Neural progenitor cell (in vitro differentiated cells): Measurements from ENCODE around the gene DOCK3. TPM values are rescaled to one million over a fixed set of nuclear protein-coding genes. Genes with fewer than 3 reads are reported as not detected.

ENCODE experiments used
- DNase-seq: peaks from one replicate; pipeline ENCODE4 v3.0.0-alpha.2; 2016; ENCODE audit warnings: low spot score
- H2AFZ ChIP-seq: fragments of 200-600 bp; sonication (generic); replicated peaks from 2 replicates; pipeline ENCODE4 v1.6.1; 2016; ENCODE audit warnings: antibody characterized with exemption
- H3F3A ChIP-seq: fragments of 200-600 bp; sonication (generic); 2 replicates; pipeline ENCODE4 v1.6.1; 2016; ENCODE audit warnings: antibody characterized with exemption, low read depth
- H3K27ac ChIP-seq: fragments of 200-600 bp; sonication (generic); 2 replicates; pipeline ENCODE4 v1.5.1; 2016; ENCODE audit warnings: mild to moderate bottlenecking
- H3K27me3 ChIP-seq: fragments of 200-600 bp; sonication (generic); 2 replicates; pipeline ENCODE4 v1.6.1; 2016; ENCODE audit warnings: mild to moderate bottlenecking, moderate library complexity
- H3K36me3 ChIP-seq: fragments of 200-600 bp; sonication (generic); 2 replicates; pipeline ENCODE4 v1.5.1; 2016
- H3K4me1 ChIP-seq: fragments of 200-600 bp; sonication (generic); 2 replicates; pipeline ENCODE4 v1.6.1; 2016; ENCODE audit warnings: mixed run types
- H3K4me2 ChIP-seq: fragments of 200-600 bp; sonication (generic); 2 replicates; pipeline ENCODE4 v1.6.1; 2016
- H3K4me3 ChIP-seq: fragments of 200-600 bp; sonication (generic); 2 replicates; pipeline ENCODE4 v1.5.1; 2016
- H3K79me2 ChIP-seq: fragments of 200-600 bp; sonication (generic); 2 replicates; pipeline ENCODE4 v1.6.1; 2016; ENCODE audit warnings: low read depth
- H3K9ac ChIP-seq: fragments of 200-600 bp; sonication (generic); 2 replicates; pipeline ENCODE4 v1.6.1; 2016
- H3K9me3 ChIP-seq: fragments of 200-600 bp; sonication (generic); 2 replicates; pipeline ENCODE4 v1.5.1; 2016; ENCODE audit warnings: low read depth
- H4K20me1 ChIP-seq: fragments of 200-600 bp; sonication (generic); 2 replicates; pipeline ENCODE4 v1.6.1; 2016; ENCODE audit warnings: low read depth
- H3K27ac Mint-ChIP-seq: 3 replicates; pipeline ENCODE4 v1.8.0; 2021; ENCODE audit warnings: mixed read lengths
- H3K27me3 Mint-ChIP-seq: 2 replicates; pipeline ENCODE4 v1.8.0; 2022; ENCODE audit warnings: low read depth, mild to moderate bottlenecking, inconsistent platforms, moderate library complexity, mixed read lengths; ENCODE audit not compliant: insufficient read depth
- H3K36me3 Mint-ChIP-seq: 3 replicates; pipeline ENCODE4 v1.8.0; 2021; ENCODE audit warnings: mixed read lengths
- H3K4me1 Mint-ChIP-seq: 3 replicates; pipeline ENCODE4 v1.8.0; 2021; ENCODE audit warnings: mixed read lengths
- H3K4me3 Mint-ChIP-seq: 3 replicates; pipeline ENCODE4 v1.8.0; 2021; ENCODE audit warnings: mild to moderate bottlenecking, moderate library complexity, mixed read lengths
- H3K9me3 Mint-ChIP-seq: 3 replicates; pipeline ENCODE4 v1.8.0; 2020; ENCODE audit warnings: mixed read lengths
- CTCF ChIP-seq: fragments of 200-600 bp; sonication (generic); IDR thresholded peaks from 2 replicates; pipeline ENCODE4 v1.5.1; 2017; ENCODE audit warnings: antibody characterized with exemption, mild to moderate bottlenecking
- EZH2 ChIP-seq: fragments of 200-600 bp; sonication (generic); IDR thresholded peaks from 2 replicates; pipeline ENCODE4 v1.6.1; 2017; ENCODE audit warnings: antibody characterized with exemption, mild to moderate bottlenecking, moderate library complexity
- EZH2phosphoT487 ChIP-seq: fragments of 200-600 bp; sonication (generic); IDR thresholded peaks from 2 replicates; pipeline ENCODE4 v1.6.1; 2017; ENCODE audit warnings: antibody characterized with exemption
- total RNA-seq: library from RNA; depleted of rRNA; stranded (reverse); fragments of >200 nt; gene quantifications from 2 replicates; pipeline ENCODE4 v1.2.3, GENCODE V29; 2015; ENCODE audit warnings: low replicate concordance

The DOCK3 gene
- total RNA-seq, 1 donor from 2014 or later: 10.7 TPM

GRCh38 chr3:50714946-50715345 lies 40.2 kb downstream of the DOCK3 start:
- no peaks in the 10 kb centered on the region for H3K36me3 ChIP-seq
- H3K9me3 ChIP-seq: no peaks in the 10 kb centered on the region
- peaks cover 9% of the 10 kb centered on the region for H3K4me1 ChIP-seq
- no peak overlapping the region for H3K4me3 Mint-ChIP-seq
- H3K79me2 ChIP-seq: peaks cover 63% of the 10 kb centered on the region
- H3K9me3 Mint-ChIP-seq: no peaks in the 10 kb centered on the region
- H3K4me1 Mint-ChIP-seq: no peaks in the 10 kb centered on the region
- no peaks in the 10 kb centered on the region for H3K36me3 Mint-ChIP-seq
- no peak overlapping the region for H3K4me2 ChIP-seq
- TF ChIP-seq CTCF (no peak), EZH2 (no peak), EZH2phosphoT487 (no peak)
- H3K27ac ChIP-seq: no peak overlapping the region
- no peak overlapping the region for H3K4me3 ChIP-seq
- DNase-seq: no peak
- no peaks in the 10 kb centered on the region for H3K27me3 Mint-ChIP-seq
- no peak overlapping the region for H2AFZ ChIP-seq
- H3K27ac Mint-ChIP-seq: no peak overlapping the region
- no peak overlapping the region for H3K9ac ChIP-seq
- H4K20me1 ChIP-seq: no peaks in the 10 kb centered on the region
- H3K27me3 ChIP-seq: no peaks in the 10 kb centered on the region
- H3F3A ChIP-seq: peaks cover 18% of the 10 kb centered on the region

- Histone ChIP-seq H3K4me1 (no peaks in the 10 kb centered on the region), H3K9ac (no peak overlapping the region), H3K79me2 (peaks cover 24% of the 10 kb centered on the region), H3K27me3 (no peaks in the 10 kb centered on the region), H2AFZ (no peak overlapping the region), H3F3A (no peaks in the 10 kb centered on the region), H4K20me1 (no peaks in the 10 kb centered on the region), H3K36me3 (no peaks in the 10 kb centered on the region), H3K27ac (no peak overlapping the region), H3K4me2 (no peak overlapping the region), H3K9me3 (no peaks in the 10 kb centered on the region), H3K4me3 (no peak overlapping the region)
- Mint-ChIP-seq H3K27ac (no peak overlapping the region), H3K4me1 (no peaks in the 10 kb centered on the region), H3K9me3 (peaks cover 6% of the 10 kb centered on the region), H3K27me3 (peaks cover 3% of the 10 kb centered on the region), H3K4me3 (no peak overlapping the region), H3K36me3 (peaks cover 2% of the 10 kb centered on the region)
- no peak for DNase-seq
- TF ChIP-seq EZH2 (no peak), EZH2phosphoT487 (no peak), CTCF (no peak)
Observed at GRCh38 chr3:50724831-50725230, 50.1 kb downstream of the DOCK3 start.

GRCh38 chr3:50734985-50735384 lies 60.3 kb downstream of the DOCK3 start:
- H3K27ac ChIP-seq: no peak overlapping the region
- H3K9me3 ChIP-seq: no peaks in the 10 kb centered on the region
- peaks cover 13% of the 10 kb centered on the region for H3F3A ChIP-seq
- peaks cover 11% of the 10 kb centered on the region for H3K4me1 Mint-ChIP-seq
- peaks cover 4% of the 10 kb centered on the region for H3K36me3 Mint-ChIP-seq
- no peak overlapping the region for H3K27ac Mint-ChIP-seq
- no peak for DNase-seq
- no peaks in the 10 kb centered on the region for H3K36me3 ChIP-seq
- H3K9me3 Mint-ChIP-seq: peaks cover 16% of the 10 kb centered on the region
- H3K27me3 Mint-ChIP-seq: peaks cover 3% of the 10 kb centered on the region
- no peak for TF ChIP-seq CTCF
- no peak for TF ChIP-seq EZH2phosphoT487
- TF ChIP-seq EZH2: no peak
- no peak overlapping the region for H3K9ac ChIP-seq
- no peaks in the 10 kb centered on the region for H3K27me3 ChIP-seq
- H3K4me2 ChIP-seq: no peak overlapping the region
- no peak overlapping the region for H2AFZ ChIP-seq
- no peaks in the 10 kb centered on the region for H4K20me1 ChIP-seq
- H3K4me1 ChIP-seq: peaks cover 15% of the 10 kb centered on the region
- H3K79me2 ChIP-seq: peaks cover 53% of the 10 kb centered on the region
- H3K4me3 ChIP-seq: no peak overlapping the region
- H3K4me3 Mint-ChIP-seq: no peak overlapping the region
